Activated CD4-positive, alpha-beta T cell treated with anti-CD3 and anti-CD28 coated beads, Interleukin-10, Interleukin-2, amounts not matched to agents 100 ng/mL and 50 ng/mL, durations not matched to agents 16 hours and 8 hours (primary cell): ENCODE data around the gene LMAN2.
"Not testable (repeated sequence)": the region's sequence is repeated elsewhere in the genome, so short reads cannot be mapped to it uniquely, and the experiment has no call there.

Experiments used
- DNase-seq: peaks from one replicate; pipeline ENCODE4 v3.0.0-alpha.2; 2020

The LMAN2 gene

GRCh38 chr5:177378884-177379883 is 27.7 kb upstream of the LMAN2 start:
- DNase-seq, result peak; percentile 76

GRCh38 chr5:177377851-177378776 is 26.6 kb upstream of the LMAN2 start:
- no peak for DNase-seq

DNA sequence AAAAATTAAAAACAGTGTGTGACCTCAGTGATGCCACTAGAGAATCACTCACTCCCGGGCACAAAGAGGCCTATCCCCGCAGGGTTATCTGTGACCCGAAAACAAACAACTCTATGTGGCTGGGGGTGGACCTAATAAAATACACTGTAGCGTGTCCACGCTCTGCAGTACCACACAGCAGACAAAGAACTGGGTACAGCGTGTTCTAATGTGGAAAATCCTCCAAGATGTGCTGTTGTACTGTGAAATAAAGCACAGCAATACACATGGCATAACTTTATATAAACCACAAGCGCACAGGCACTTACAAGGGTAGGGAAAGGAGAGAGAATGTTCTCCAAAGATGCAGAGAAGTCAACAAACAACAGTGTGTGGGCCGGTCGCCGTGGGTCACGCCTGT is 24.6 kb upstream of the LMAN2 start:
- no peak for DNase-seq

GRCh38 chr5:177375516-177375915 is 24.0 kb upstream of the LMAN2 start:
- not testable (repeated sequence) for DNase-seq

- no peak for DNase-seq
Measured at GRCh38 chr5:177374211-177374610, 22.7 kb upstream of the LMAN2 start.

DNA sequence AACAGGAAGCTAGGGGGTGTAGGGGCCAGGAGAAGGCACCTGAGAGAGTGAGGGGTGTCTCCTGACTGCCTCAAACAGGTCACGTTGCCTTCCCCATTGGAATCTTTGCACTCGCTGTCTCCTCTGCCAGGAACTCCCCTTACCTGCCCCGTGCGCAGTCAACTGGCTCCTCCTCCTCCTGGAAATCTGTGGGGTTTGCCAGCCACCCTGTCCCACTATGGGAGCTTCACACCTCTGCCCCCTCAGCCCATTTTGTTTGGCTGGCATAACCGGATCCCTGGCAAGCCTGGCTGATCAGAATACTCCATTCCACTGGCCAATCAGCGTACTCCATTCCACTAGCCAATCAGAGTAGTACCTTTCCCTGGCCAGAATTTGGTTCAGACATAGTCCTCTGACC is 22.3 kb upstream of the LMAN2 start:
- DNase-seq, result no peak

DNA sequence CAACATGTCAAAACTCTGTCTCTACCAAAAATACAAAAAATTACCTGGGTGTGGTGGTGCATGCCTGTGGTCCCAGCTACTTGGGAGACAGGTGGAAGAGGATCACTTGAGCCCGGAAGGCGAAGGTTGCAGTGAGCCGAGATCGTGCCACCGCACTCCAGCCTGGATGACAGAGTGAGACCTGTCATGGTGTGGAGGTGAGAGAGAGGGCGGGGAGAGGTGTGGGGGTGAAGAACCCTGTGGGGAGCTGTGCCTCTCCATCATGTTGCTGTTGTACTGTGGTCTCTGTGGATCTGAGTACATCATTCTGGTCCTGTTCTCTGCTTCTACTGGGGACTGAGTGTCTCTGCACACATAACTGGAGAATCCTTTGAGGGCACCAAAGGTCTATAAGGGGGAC is 21.4 kb upstream of the LMAN2 start:
- DNase-seq, result no peak

GRCh38 chr5:177372034-177372896 is 20.8 kb upstream of the LMAN2 start:
- peak; percentile 74 for DNase-seq

DNA sequence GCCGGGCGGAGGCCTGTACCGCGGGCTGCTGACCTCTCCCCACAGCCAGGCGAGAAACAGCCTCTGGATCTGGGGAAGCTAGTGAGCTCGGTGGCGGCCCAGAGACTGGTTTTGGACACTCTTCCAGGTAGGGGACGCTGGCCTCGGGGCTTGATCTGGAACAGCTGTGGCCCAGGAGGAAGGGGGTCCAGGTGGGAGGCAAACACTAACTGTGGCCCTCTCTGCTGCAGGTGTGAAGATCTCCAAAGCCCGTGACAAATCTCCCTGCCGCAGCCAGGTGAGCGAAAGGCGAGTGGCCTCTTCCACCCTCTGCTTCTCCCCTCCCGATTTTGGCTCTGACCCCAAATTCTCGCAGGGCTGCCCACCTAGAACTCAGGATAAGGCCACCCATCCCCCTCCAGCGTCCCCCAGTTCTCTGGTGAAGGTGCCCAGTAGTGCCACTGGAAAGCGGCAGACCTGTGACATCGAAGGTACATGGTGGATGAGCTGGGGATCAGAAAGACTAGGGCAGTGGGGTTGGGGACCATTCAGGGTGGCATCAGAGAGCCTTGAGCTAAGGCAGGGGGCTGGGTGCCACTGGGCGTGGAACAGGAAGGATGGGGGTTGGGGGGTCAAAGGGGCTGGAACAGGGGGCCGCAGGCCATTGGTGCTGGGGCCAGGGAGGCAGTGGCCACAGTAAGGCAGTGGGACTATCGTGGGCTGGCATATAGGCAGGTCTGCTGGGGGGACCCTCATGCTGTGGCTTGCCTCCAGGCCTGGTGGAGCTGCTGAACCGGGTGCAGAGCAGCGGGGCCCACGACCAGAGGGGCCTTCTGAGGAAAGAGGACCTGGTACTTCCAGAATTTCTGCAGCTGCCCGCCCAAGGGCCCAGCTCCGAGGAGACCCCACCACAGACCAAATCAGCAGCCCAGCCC is 19.9 kb upstream of the LMAN2 start:
- no peak for DNase-seq

GRCh38 chr5:177370488-177371119 is 19.1 kb upstream of the LMAN2 start:
- peak; percentile 80 for DNase-seq

DNA sequence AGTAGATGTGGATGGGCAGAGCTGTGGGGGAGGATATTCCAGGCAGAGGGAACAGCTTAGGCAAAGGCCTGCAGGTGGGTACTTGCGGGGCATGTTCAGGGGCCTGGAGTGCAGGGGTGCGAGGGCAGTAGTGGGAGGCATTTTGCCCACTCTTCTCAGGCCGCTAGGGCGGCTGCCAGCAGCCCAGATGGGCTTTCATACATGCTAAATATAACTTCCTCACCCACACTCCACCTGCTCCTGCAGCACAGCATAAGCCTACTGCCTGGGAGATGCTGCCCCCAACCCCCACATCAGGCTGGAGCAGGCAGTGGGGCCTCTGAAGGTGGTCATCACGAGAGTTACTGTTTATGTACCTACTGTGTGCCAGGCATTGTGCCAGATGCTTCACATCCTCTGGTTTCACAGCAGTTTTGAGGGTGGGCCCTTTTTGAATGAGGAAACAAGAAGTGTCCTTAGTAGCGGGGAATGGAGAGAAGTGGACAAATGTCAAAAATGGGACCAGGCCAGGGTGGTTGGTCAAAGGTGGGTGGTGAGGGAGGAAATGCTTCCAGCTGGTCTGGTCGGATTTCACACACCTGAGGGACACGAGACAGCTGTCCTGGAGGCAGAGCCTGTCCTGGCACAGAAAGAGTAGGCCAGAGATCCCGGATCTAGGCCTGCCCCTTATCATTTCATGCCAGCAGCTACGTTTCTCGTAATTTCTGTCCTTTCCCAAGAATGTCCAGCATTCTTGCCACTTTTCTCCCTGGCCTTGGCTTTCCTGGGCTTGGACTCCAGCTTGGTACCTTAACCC is 18.4 kb upstream of the LMAN2 start:
- no peak for DNase-seq

DNA sequence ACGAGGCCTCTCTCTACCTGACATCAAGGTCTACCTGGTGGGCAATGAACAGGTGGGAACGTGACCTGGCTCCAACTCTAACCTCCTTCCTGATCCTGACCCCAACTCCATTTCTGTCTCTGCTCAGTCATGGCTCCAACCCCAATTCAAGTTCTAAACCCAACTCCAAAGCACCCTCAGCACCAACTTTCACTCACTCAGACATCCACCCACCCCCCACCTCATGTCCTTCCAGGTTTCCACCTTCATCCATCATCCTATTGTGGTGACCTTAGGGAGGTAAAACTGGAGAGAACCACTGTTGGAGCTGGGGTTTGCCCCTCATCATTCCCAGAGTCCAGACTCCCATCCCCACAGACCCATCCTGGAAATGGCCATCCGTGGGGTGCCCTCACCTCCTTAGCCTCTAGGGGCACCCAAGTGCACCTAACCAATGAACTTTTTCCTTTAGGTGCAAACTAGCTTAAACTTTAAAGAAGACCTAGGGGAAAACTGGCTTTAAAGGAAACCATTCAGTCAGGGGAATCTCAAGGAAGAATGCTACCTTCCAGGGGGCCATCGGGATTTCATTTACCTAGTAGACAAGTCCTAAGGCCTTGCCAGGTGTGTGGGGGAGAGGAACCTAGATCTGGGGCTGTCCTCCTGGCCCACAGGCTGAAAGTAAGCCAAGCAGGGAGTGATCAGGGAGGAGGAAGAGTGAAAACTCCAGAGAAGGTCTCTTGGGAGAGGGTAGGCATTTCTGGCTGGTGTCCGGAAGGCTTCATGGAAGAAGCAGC is 17.6 kb upstream of the LMAN2 start:
- DNase-seq, result peak; percentile 47

DNA sequence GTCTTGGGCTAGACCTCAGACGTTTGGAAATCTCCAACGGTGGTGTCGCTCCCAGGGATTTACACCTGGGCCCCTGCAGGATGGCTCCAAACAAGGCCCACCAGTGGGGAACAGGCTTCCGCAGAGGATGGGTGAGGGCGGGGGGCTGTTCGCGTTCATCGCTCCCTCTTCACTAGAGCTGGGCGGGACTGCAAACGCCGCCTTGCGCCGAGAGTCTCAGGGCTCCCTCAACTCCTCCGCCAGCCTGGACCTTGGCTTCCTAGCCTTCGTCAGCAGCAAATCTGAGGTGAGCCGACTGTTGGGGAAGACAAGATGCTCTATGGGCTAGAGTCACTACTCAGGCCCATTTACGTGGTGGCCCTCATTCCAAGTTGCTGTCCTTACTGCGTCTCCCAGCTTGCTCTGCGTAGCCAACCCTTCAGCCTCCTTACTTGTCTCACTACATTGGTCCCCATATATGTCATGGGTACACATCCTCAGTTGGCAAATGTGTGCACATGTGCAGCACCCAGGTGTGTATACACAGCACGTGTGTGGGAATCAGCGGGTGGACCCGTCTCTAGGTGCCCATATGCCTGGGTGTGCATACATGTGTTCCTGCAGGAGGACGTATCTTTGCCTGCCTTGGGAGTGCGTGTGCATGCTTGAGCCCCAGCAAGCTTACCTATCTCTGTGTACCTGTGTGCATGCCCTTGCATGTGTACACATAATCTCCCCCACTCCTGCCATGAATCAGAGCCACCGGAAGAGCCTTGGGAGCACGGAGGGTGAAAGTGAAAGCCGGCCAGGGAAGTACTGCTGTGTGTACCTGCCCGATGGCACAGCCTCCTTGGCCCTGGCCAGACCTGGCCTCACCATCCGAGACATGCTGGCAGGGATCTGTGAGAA is 16.8 kb upstream of the LMAN2 start:
- DNase-seq, result no peak

DNA sequence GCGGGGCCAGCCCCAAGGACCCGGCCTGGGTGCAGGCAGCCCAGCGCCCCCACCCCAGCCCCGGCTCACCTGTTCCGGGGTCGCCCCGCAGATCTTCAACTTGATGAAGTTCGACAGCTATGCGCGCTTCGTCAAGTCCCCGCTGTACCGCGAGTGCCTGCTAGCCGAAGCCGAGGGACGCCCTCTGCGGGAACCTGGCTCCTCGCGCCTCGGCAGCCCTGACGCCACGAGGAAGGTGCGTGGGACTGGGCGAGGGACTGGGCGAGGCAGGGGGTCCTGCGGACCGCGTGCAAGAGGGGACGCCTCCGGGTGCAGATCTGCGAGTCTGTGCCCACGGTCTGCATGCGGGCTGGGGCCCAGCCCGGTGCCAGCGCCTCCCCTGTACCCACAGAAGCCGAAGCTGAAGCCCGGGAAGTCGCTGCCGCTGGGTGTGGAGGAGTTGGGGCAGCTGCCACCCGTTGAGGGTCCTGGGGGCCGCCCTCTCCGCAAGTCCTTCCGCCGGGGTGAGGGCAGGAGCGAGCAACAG is 15.9 kb upstream of the LMAN2 start:
- DNase-seq, result no peak

DNA sequence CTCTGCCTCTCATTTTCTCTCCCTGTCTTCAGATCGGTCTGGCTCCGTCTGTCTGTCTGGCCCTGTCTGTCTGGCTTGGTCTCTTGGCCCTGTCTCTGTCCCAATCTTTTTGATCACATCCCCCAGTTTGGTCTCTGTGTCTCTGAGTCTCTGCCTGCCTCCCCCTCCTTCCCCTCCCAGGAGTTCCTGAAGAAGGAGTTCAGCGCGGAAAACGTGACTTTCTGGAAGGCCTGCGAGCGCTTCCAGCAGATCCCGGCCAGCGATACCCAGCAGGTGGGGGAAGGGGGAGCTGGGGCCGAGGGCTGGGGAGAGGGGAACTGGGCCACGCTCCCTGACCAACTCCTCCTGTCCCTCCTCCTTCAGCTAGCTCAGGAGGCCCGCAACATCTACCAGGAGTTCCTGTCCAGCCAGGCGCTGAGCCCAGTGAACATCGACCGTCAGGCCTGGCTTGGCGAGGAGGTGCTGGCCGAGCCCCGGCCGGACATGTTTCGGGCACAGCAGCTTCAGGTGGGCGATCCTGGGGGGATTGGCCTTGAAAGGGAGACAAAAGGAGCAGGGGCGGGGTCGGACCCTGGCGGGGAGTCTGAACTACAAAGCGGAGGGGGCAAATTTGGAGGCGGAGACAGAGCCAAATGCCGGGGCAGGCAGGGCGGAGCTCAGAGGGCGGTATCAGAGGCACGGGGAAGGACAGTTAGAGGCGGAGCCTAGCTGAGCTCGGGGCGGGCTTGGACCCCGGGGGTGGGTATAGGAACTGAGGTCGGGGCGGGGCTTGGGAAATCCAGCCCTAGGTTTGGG is 15.3 kb upstream of the LMAN2 start:
- DNase-seq, result no peak

DNA sequence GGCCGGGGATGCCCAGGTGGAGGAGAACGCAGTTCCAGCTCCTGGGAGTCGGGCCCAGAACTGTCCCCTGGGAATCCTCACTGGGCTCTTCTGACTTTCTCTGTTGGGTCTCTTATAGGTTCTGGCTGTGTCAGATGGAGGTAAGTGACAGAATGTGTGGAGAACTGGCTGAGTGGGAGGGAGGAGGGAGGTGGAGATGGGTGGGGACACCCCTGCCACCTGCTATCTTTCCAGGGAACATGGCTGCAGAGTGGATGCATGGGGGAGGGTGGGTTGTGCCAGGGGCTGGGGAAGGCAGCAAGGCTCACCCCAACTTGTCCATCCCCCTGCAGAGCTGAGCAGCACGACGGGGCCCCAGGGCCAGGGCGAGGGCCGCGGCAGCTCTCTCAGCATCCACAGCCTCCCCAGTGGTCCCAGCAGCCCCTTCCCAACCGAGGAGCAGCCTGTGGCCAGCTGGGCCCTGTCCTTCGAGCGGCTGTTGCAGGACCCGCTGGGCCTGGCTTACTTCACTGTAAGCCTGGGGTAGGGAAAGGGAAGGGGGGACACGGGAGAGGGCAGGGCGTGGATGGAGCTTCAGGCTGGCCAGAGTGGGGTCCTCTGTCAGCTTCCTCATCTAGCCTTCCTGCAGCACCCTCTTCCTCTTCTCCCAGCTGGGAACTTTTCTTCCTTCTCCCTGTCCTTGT is 14.5 kb upstream of the LMAN2 start:
- DNase-seq, result no peak
